Colonic mucosa (tissue), 4 donors: Measurements from ENCODE around the gene TCF12. TPM values are rescaled to one million over a fixed set of nuclear protein-coding genes. Genes with fewer than 3 reads are reported as not detected.

Source experiments
- DNase-seq: peaks from one replicate; pipeline ENCODE4 v3.0.0-alpha.2; 2020
- H3K27ac ChIP-seq: fragments of 200-600 bp; one replicate; pipeline ENCODE4 v1.8.0; 2021
- H3K27me3 ChIP-seq: fragments of 200-600 bp; one replicate; pipeline ENCODE4 v1.8.0; 2021
- H3K36me3 ChIP-seq: fragments of 200-600 bp; one replicate; pipeline ENCODE4 v1.8.0; 2021
- H3K4me1 ChIP-seq: fragments of 200-600 bp; one replicate; pipeline ENCODE4 v1.8.0; 2021; ENCODE audit warnings: mild to moderate bottlenecking
- H3K4me3 ChIP-seq: fragments of 200-600 bp; one replicate; pipeline ENCODE4 v1.8.0; 2021
- H3K9ac ChIP-seq, 2 donors: one replicate each; pipeline ENCODE4 v1.7.0; 2013; ENCODE audit warnings: control low read depth in 2 of 2, low read depth in 2 of 2, low read length in 2 of 2
- H3K9me3 ChIP-seq: fragments of 200-600 bp; one replicate; pipeline ENCODE4 v1.8.0; 2021
- CTCF ChIP-seq: fragments of 200-600 bp; IDR thresholded peaks from one replicate; pipeline ENCODE4 v1.8.0; 2022; ENCODE audit warnings: antibody characterized with exemption, mild to moderate bottlenecking
- intact Hi-C: fragments of 100-400 bp; cut with DNase I; formaldehyde crosslinking; loops from one replicate; pipeline ENCODE4 v1.14.1; 2022
- total RNA-seq, 2 donors: library from RNA; stranded (reverse); fragmentation: NEBNext Ultra II Directional in 1 of 2; extraction: Animal tissue kit (Norgen Biotek cat#: 25700) in 1 of 2; gene quantifications; one replicate each; pipeline ENCODE4 v1.2.1, GENCODE V29; 2021
- donor health status: healthy.
- donor health status: DM: no; HTN: no; CAD: no.
- donor health status: DM: no; HTN: no; CAD: no.

The TCF12 gene
- total RNA-seq, 2 donors from 2014 or later = 68.7 to 76.3 TPM

GRCh38 chr15:57031605-57032004 lies 113.2 kb downstream of the TCF12 start:
- no peaks in the 10 kb centered on the region for H3K27me3 ChIP-seq
- DNase-seq = no peak
- no peaks in the 10 kb centered on the region for H3K4me1 ChIP-seq
- H3K36me3 ChIP-seq = no peaks in the 10 kb centered on the region
- intact Hi-C loops = no loop called here
- H3K4me3 ChIP-seq = no peak overlapping the region
- H3K9ac ChIP-seq = no peak overlapping the region
- no peaks in the 10 kb centered on the region for H3K9me3 ChIP-seq
- no peak for TF ChIP-seq CTCF
- no peak overlapping the region for H3K27ac ChIP-seq

- no peak for DNase-seq
- Histone ChIP-seq H3K27ac (no peak overlapping the region), H3K36me3 (no peaks in the 10 kb centered on the region), H3K4me1 (no peaks in the 10 kb centered on the region), H3K27me3 (no peaks in the 10 kb centered on the region), H3K9me3 (no peaks in the 10 kb centered on the region), H3K4me3 (no peak overlapping the region), H3K9ac (no peak overlapping the region)
- no peak for TF ChIP-seq CTCF
- intact Hi-C loops = no loop called here
These were observed 113.9 kb downstream of the TCF12 start for GRCh38 chr15:57032338-57032737.

- Histone ChIP-seq H3K36me3 (no peaks in the 10 kb centered on the region), H3K27me3 (no peaks in the 10 kb centered on the region), H3K4me3 (no peak overlapping the region), H3K9me3 (no peaks in the 10 kb centered on the region), H3K4me1 (no peaks in the 10 kb centered on the region), H3K27ac (no peak overlapping the region), H3K9ac (no peak overlapping the region)
- no peak for TF ChIP-seq CTCF
- DNase-seq = no peak
- intact Hi-C loops = no loop called here
These were observed 115.4 kb downstream of the TCF12 start for GRCh38 chr15:57033715-57034439.

GRCh38 chr15:57034613-57035012 lies 116.2 kb downstream of the TCF12 start:
- no peak for TF ChIP-seq CTCF
- H3K27ac ChIP-seq = no peak overlapping the region
- no peaks in the 10 kb centered on the region for H3K9me3 ChIP-seq
- H3K4me3 ChIP-seq = no peak overlapping the region
- H3K4me1 ChIP-seq = no peaks in the 10 kb centered on the region
- H3K36me3 ChIP-seq = no peaks in the 10 kb centered on the region
- intact Hi-C loops = no loop called here
- H3K27me3 ChIP-seq = no peaks in the 10 kb centered on the region
- DNase-seq = no peak
- no peak overlapping the region for H3K9ac ChIP-seq

GRCh38 chr15:57035664-57036063 lies 117.2 kb downstream of the TCF12 start:
- no peak overlapping the region for H3K4me3 ChIP-seq
- intact Hi-C loops = no loop called here
- H3K9me3 ChIP-seq = no peaks in the 10 kb centered on the region
- DNase-seq = no peak
- no peaks in the 10 kb centered on the region for H3K4me1 ChIP-seq
- H3K27me3 ChIP-seq = no peaks in the 10 kb centered on the region
- TF ChIP-seq CTCF = no peak
- H3K27ac ChIP-seq = no peak overlapping the region
- no peak overlapping the region for H3K9ac ChIP-seq
- no peaks in the 10 kb centered on the region for H3K36me3 ChIP-seq
